ENCODE data around the gene MAGI1. TPM values are rescaled to one million over a fixed set of nuclear protein-coding genes. Genes with fewer than 3 reads are reported as not detected.

MAGI1 gene
- total and polyA plus RNA-seq, 7 experiments from 2014 or later = 0.39 TPM; not detected in 6

- POLR2A ChIA-PET = no interaction called here
- no peaks in the 10 kb centered on the region for H3K27me3 Mint-ChIP-seq
- ATAC-seq = no peak
Observed at GRCh38 chr3:65824166-65824565, 214.6 kb downstream of the MAGI1 start.

GRCh38 chr3:65820600-65820999, 218.1 kb downstream of the MAGI1 start:
- H3K4me3 Mint-ChIP-seq = no peak overlapping the region
- Histone ChIP-seq H3K27ac (ENCODE audit: low read depth, low read length) (no peak overlapping the region), H3K4me1 (ENCODE audit: control insufficient read depth in 2 of 2, insufficient read depth in 2 of 2, low read length in 2 of 2) (no peaks in the 10 kb centered on the region), H3K27me3 (ENCODE audit: control insufficient read depth in 2 of 2, insufficient read depth in 2 of 2, low read length in 2 of 2) (no peaks in the 10 kb centered on the region), H3K36me3 (ENCODE audit: control insufficient read depth in 2 of 3, insufficient read depth in 3 of 3, low read length in 3 of 3) (no peaks in the 10 kb centered on the region), H3K9me3 (ENCODE audit: control insufficient read depth in 2 of 3, low read length in 3 of 3) (no peaks in the 10 kb centered on the region), H3K4me3 (ENCODE audit: low read length) (no peak overlapping the region)
- H3K27ac Mint-ChIP-seq = no peak overlapping the region
- intact Hi-C loops (cut with micrococcal nuclease) = no loop called here
- H3K27me3 Mint-ChIP-seq = peaks cover 0 to 3% (median 0%) of the 10 kb centered on the region in 5 donors
- CTCF ChIA-PET = no interaction called here
- peaks cover 0 to 8% (median 2%) of the 10 kb centered on the region in 11 donors for H3K9me3 Mint-ChIP-seq
- H3K36me3 Mint-ChIP-seq = no peaks in the 10 kb centered on the region
- no peak for DNase-seq
- peaks cover 0 to 2% (median 0%) of the 10 kb centered on the region in 7 donors for H3K4me1 Mint-ChIP-seq
- ATAC-seq = no peak
- POLR2A ChIA-PET = no interaction called here

More at GRCh38 chr3:65824166-65824565, 214.6 kb downstream of the MAGI1 start:
- Histone ChIP-seq H3K27ac (ENCODE audit: low read depth, low read length) (no peak overlapping the region), H3K9me3 (ENCODE audit: control insufficient read depth in 2 of 3, low read length in 3 of 3) (no peaks in the 10 kb centered on the region), H3K27me3 (ENCODE audit: control insufficient read depth in 2 of 2, insufficient read depth in 2 of 2, low read length in 2 of 2) (no peaks in the 10 kb centered on the region), H3K4me3 (ENCODE audit: low read length) (no peak overlapping the region), H3K36me3 (ENCODE audit: control insufficient read depth in 2 of 3, insufficient read depth in 3 of 3, low read length in 3 of 3) (no peaks in the 10 kb centered on the region), H3K4me1 (ENCODE audit: control insufficient read depth in 2 of 2, insufficient read depth in 2 of 2, low read length in 2 of 2) (no peaks in the 10 kb centered on the region)
- CTCF ChIA-PET = no interaction called here
- Mint-ChIP-seq H3K9me3 (peaks cover 0 to 8% (median 0%) of the 10 kb centered on the region in 11 donors), H3K4me3 (no peak overlapping the region), H3K4me1 (no peaks in the 10 kb centered on the region), H3K27ac (no peak overlapping the region), H3K36me3 (no peaks in the 10 kb centered on the region)
- intact Hi-C loops (cut with micrococcal nuclease) = no loop called here
- DNase-seq = no peak

- no peak overlapping the region for H3K27ac Mint-ChIP-seq
- DNase-seq (no peak), ATAC-seq (no peak)
- ChIA-PET POLR2A (no interaction called here), CTCF (no interaction called here)
- H3K27ac ChIP-seq (ENCODE audit: low read depth, low read length) = no peak overlapping the region
- H3K4me3 ChIP-seq (ENCODE audit: low read length) = no peak overlapping the region
- no peak overlapping the region for H3K4me3 Mint-ChIP-seq
- H3K4me1 ChIP-seq (ENCODE audit: control insufficient read depth in 2 of 2, insufficient read depth in 2 of 2, low read length in 2 of 2) = no peaks in the 10 kb centered on the region
- intact Hi-C loops (cut with micrococcal nuclease) = no loop called here
- peaks cover 0 to 3% (median 0%) of the 10 kb centered on the region in 5 donors for H3K27me3 Mint-ChIP-seq
- H3K36me3 ChIP-seq (ENCODE audit: control insufficient read depth in 2 of 3, insufficient read depth in 3 of 3, low read length in 3 of 3) = no peaks in the 10 kb centered on the region
- no peaks in the 10 kb centered on the region for H3K9me3 ChIP-seq (ENCODE audit: control insufficient read depth in 2 of 3, low read length in 3 of 3)
- peaks cover 0 to 8% (median 2%) of the 10 kb centered on the region in 11 donors for H3K9me3 Mint-ChIP-seq
- peaks cover 0 to 2% (median 0%) of the 10 kb centered on the region in 7 donors for H3K4me1 Mint-ChIP-seq
- no peaks in the 10 kb centered on the region for H3K36me3 Mint-ChIP-seq
- H3K27me3 ChIP-seq (ENCODE audit: control insufficient read depth in 2 of 2, insufficient read depth in 2 of 2, low read length in 2 of 2) = no peaks in the 10 kb centered on the region
Observed at GRCh38 chr3:65819896-65820295, 218.8 kb downstream of the MAGI1 start.

- Histone ChIP-seq H3K27ac (ENCODE audit: low read depth, low read length) (no peak overlapping the region), H3K36me3 (ENCODE audit: control insufficient read depth in 2 of 3, insufficient read depth in 3 of 3, low read length in 3 of 3) (no peaks in the 10 kb centered on the region), H3K4me3 (ENCODE audit: low read length) (no peak overlapping the region), H3K9me3 (ENCODE audit: control insufficient read depth in 2 of 3, low read length in 3 of 3) (no peaks in the 10 kb centered on the region), H3K27me3 (ENCODE audit: control insufficient read depth in 2 of 2, insufficient read depth in 2 of 2, low read length in 2 of 2) (no peaks in the 10 kb centered on the region), H3K4me1 (ENCODE audit: control insufficient read depth in 2 of 2, insufficient read depth in 2 of 2, low read length in 2 of 2) (no peaks in the 10 kb centered on the region)
- peaks cover 0 to 8% (median 0%) of the 10 kb centered on the region in 11 donors for H3K9me3 Mint-ChIP-seq
- CTCF ChIA-PET = interaction anchor here (0.6 kb wide), 1 partner anchor 608 kb away, joined by 4 read pairs; no protein-coding TSS in a partner anchor
- no peak for DNase-seq
- H3K27me3 Mint-ChIP-seq = peaks cover 0 to 3% (median 0%) of the 10 kb centered on the region in 5 donors
- intact Hi-C loops (cut with micrococcal nuclease) = no loop called here
- H3K36me3 Mint-ChIP-seq = no peaks in the 10 kb centered on the region
- ATAC-seq = no peak
- POLR2A ChIA-PET = no interaction called here
- H3K4me3 Mint-ChIP-seq = no peak overlapping the region
- H3K4me1 Mint-ChIP-seq = peaks cover 0 to 2% (median 0%) of the 10 kb centered on the region in 7 donors
- no peak overlapping the region for H3K27ac Mint-ChIP-seq
Observed at GRCh38 chr3:65817553-65818126, 221.1 kb downstream of the MAGI1 start.

- H3K27me3 Mint-ChIP-seq = peaks cover 0 to 3% (median 0%) of the 10 kb centered on the region in 5 donors
- H3K36me3 ChIP-seq (ENCODE audit: control insufficient read depth in 2 of 3, insufficient read depth in 3 of 3, low read length in 3 of 3) = no peaks in the 10 kb centered on the region
- H3K4me3 Mint-ChIP-seq = no peak overlapping the region
- no peaks in the 10 kb centered on the region for H3K36me3 Mint-ChIP-seq
- no peak overlapping the region for H3K4me3 ChIP-seq (ENCODE audit: low read length)
- no peak overlapping the region for H3K27ac ChIP-seq (ENCODE audit: low read depth, low read length)
- no peaks in the 10 kb centered on the region for H3K9me3 ChIP-seq (ENCODE audit: control insufficient read depth in 2 of 3, low read length in 3 of 3)
- no peaks in the 10 kb centered on the region for H3K4me1 ChIP-seq (ENCODE audit: control insufficient read depth in 2 of 2, insufficient read depth in 2 of 2, low read length in 2 of 2)
- H3K4me1 Mint-ChIP-seq = peaks cover 0 to 2% (median 0%) of the 10 kb centered on the region in 7 donors
- ChIA-PET CTCF (no interaction called here), POLR2A (no interaction called here)
- no peaks in the 10 kb centered on the region for H3K27me3 ChIP-seq (ENCODE audit: control insufficient read depth in 2 of 2, insufficient read depth in 2 of 2, low read length in 2 of 2)
- ATAC-seq (no peak), DNase-seq (no peak)
- no peak overlapping the region for H3K27ac Mint-ChIP-seq
- peaks cover 0 to 5% (median 0%) of the 10 kb centered on the region in 11 donors for H3K9me3 Mint-ChIP-seq
- intact Hi-C loops (cut with micrococcal nuclease) = no loop called here
Observed at GRCh38 chr3:65816208-65816607, 222.5 kb downstream of the MAGI1 start.

GRCh38 chr3:65814845-65815578, 223.7 kb downstream of the MAGI1 start:
- no peaks in the 10 kb centered on the region for H3K4me1 ChIP-seq (ENCODE audit: control insufficient read depth in 2 of 2, insufficient read depth in 2 of 2, low read length in 2 of 2)
- ChIA-PET POLR2A (no interaction called here), CTCF (no interaction called here)
- no peak overlapping the region for H3K27ac ChIP-seq (ENCODE audit: low read depth, low read length)
- Mint-ChIP-seq H3K4me3 (no peak overlapping the region), H3K9me3 (peaks cover 0 to 8% (median 0%) of the 10 kb centered on the region in 11 donors), H3K27me3 (peaks cover 0 to 3% (median 0%) of the 10 kb centered on the region in 5 donors), H3K4me1 (peaks cover 0 to 2% (median 0%) of the 10 kb centered on the region in 7 donors), H3K36me3 (no peaks in the 10 kb centered on the region), H3K27ac (no peak overlapping the region)
- H3K27me3 ChIP-seq (ENCODE audit: control insufficient read depth in 2 of 2, insufficient read depth in 2 of 2, low read length in 2 of 2) = no peaks in the 10 kb centered on the region
- no peak overlapping the region for H3K4me3 ChIP-seq (ENCODE audit: low read length)
- no peak for ATAC-seq
- DNase-seq = no peak
- intact Hi-C loops (cut with micrococcal nuclease) = no loop called here
- H3K36me3 ChIP-seq (ENCODE audit: control insufficient read depth in 2 of 3, insufficient read depth in 3 of 3, low read length in 3 of 3) = no peaks in the 10 kb centered on the region
- no peaks in the 10 kb centered on the region for H3K9me3 ChIP-seq (ENCODE audit: control insufficient read depth in 2 of 3, low read length in 3 of 3)

GRCh38 chr3:65811892-65812291, 226.8 kb downstream of the MAGI1 start:
- POLR2A ChIA-PET = no interaction called here
- intact Hi-C loops (cut with micrococcal nuclease) = no loop called here
- Histone ChIP-seq H3K36me3 (ENCODE audit: control insufficient read depth in 2 of 3, insufficient read depth in 3 of 3, low read length in 3 of 3) (no peaks in the 10 kb centered on the region), H3K4me1 (ENCODE audit: control insufficient read depth in 2 of 2, insufficient read depth in 2 of 2, low read length in 2 of 2) (no peaks in the 10 kb centered on the region), H3K27me3 (ENCODE audit: control insufficient read depth in 2 of 2, insufficient read depth in 2 of 2, low read length in 2 of 2) (no peaks in the 10 kb centered on the region), H3K4me3 (ENCODE audit: low read length) (no peak overlapping the region), H3K27ac (ENCODE audit: low read depth, low read length) (no peak overlapping the region), H3K9me3 (ENCODE audit: control insufficient read depth in 2 of 3, low read length in 3 of 3) (no peaks in the 10 kb centered on the region)
- Mint-ChIP-seq H3K27me3 (no peaks in the 10 kb centered on the region), H3K4me1 (no peaks in the 10 kb centered on the region), H3K4me3 (no peak overlapping the region), H3K9me3 (peaks cover 0 to 7% (median 2%) of the 10 kb centered on the region in 11 donors), H3K36me3 (no peaks in the 10 kb centered on the region), H3K27ac (no peak overlapping the region)
- CTCF ChIA-PET = no interaction called here
- DNase-seq = no peak
- no peak for ATAC-seq

All from naive thymus-derived CD4-positive, alpha-beta T cell (primary cell).